HFFc6 (cell line): ENCODE measurements around the gene PKHD1. TPM values are rescaled to one million over a fixed set of nuclear protein-coding genes. Genes with fewer than 3 reads are reported as not detected.

Source experiments
- DNase-seq: peaks from one replicate; pipeline ENCODE4 v3.0.0-alpha.2; 2018
- H3K27ac Mint-ChIP-seq: 2 replicates; pipeline ENCODE4 v1.8.0; 2020; ENCODE audit warnings: mild to moderate bottlenecking, mixed read lengths
- H3K27me3 Mint-ChIP-seq: 2 replicates; pipeline ENCODE4 v1.8.0; 2021; ENCODE audit warnings: mild to moderate bottlenecking, moderate library complexity, mixed read lengths; ENCODE audit not compliant: insufficient read depth
- H3K36me3 Mint-ChIP-seq: 2 replicates; pipeline ENCODE4 v1.8.0; 2021; ENCODE audit warnings: low read depth, mixed read lengths
- H3K4me1 Mint-ChIP-seq: 2 replicates; pipeline ENCODE4 v1.8.0; 2020; ENCODE audit warnings: low read depth, mixed read lengths
- H3K4me3 Mint-ChIP-seq: 2 replicates; pipeline ENCODE4 v1.8.0; 2020; ENCODE audit warnings: mild to moderate bottlenecking, moderate library complexity, mixed read lengths
- H3K9me3 Mint-ChIP-seq: 2 replicates; pipeline ENCODE4 v1.8.0; 2020; ENCODE audit warnings: mild to moderate bottlenecking, mixed read lengths
- total RNA-seq, 6 experiments: library from RNA; stranded (reverse); fragmentation: NEBNext Ultra II Directional; extraction: Animal tissue kit (Norgen Biotek cat#: 25700); gene quantifications; 2 replicates in 1 of 6; 3 replicates in 5 of 6; pipeline ENCODE4 v1.2.3, GENCODE V29; 2021
- TF ChIP-seq, protein P1 (sequence below): fragments of 200-600 bp; sonication (generic); IDR thresholded peaks from 2 replicates; pipeline ENCODE4 v1.5.0; 2021; ENCODE audit warnings: antibody characterized with exemption, mild to moderate bottlenecking

Gene PKHD1
- total RNA-seq, 6 experiments from 2014 or later, result not detected

DNA sequence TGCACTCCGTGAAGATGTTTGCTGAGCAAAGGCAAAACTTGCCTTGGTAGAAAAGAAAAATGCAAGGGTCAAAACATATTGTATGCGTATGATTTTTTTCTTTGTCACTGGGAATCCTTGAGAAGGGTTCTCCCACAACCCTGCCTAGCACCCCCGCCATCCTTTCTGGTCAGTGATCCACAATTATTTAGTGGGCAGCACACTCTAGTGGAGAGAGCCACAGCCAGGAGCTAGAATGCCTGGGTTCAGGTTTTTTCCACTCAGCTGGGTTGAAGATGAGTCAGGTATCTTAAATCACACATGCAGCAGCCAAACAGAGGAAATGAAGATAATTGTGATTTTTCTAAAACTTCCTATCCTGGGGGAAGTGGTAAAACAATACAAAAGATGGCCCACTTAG is 243.1 kb downstream of the PKHD1 start:
- TF ChIP-seq, protein P1, sequence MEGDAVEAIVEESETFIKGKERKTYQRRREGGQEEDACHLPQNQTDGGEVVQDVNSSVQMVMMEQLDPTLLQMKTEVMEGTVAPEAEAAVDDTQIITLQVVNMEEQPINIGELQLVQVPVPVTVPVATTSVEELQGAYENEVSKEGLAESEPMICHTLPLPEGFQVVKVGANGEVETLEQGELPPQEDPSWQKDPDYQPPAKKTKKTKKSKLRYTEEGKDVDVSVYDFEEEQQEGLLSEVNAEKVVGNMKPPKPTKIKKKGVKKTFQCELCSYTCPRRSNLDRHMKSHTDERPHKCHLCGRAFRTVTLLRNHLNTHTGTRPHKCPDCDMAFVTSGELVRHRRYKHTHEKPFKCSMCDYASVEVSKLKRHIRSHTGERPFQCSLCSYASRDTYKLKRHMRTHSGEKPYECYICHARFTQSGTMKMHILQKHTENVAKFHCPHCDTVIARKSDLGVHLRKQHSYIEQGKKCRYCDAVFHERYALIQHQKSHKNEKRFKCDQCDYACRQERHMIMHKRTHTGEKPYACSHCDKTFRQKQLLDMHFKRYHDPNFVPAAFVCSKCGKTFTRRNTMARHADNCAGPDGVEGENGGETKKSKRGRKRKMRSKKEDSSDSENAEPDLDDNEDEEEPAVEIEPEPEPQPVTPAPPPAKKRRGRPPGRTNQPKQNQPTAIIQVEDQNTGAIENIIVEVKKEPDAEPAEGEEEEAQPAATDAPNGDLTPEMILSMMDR, result no peak
- H3K36me3 Mint-ChIP-seq, result no peaks in the 10 kb centered on the region
- no peaks in the 10 kb centered on the region for H3K4me1 Mint-ChIP-seq
- DNase-seq, result no peak
- peaks cover 36% of the 10 kb centered on the region for H3K9me3 Mint-ChIP-seq
- no peak overlapping the region for H3K27ac Mint-ChIP-seq
- H3K4me3 Mint-ChIP-seq, result no peak overlapping the region
- no peaks in the 10 kb centered on the region for H3K27me3 Mint-ChIP-seq

DNA sequence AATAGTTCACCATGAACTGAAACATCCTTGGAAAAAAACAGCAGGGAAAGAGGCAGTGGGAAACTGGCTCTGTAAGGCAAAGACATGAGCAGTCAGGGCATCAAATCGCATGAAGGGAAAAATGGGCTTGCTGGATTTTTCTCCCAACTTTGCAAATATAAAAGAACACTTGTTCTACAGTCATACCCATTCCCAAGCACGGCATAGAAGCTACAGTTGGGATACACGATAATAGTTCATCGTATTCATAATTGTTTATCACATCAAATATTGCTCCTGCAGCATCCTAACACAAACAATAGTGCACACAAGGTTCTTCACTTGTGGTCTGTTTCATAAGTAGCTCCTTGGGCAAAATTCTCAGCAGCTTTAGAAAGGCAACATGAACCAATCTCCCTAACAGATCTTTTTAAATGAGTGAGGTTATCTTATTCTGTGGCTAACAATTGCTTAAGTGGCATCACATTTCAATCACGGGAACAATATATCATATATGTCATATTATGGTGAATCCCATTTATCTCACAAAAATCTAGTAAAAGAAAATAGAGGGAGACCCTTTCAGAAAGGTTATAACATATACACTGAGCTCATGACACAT is 243.9 kb downstream of the PKHD1 start:
- no peak overlapping the region for H3K4me3 Mint-ChIP-seq
- H3K27me3 Mint-ChIP-seq, result no peaks in the 10 kb centered on the region
- H3K27ac Mint-ChIP-seq, result no peak overlapping the region

DNA sequence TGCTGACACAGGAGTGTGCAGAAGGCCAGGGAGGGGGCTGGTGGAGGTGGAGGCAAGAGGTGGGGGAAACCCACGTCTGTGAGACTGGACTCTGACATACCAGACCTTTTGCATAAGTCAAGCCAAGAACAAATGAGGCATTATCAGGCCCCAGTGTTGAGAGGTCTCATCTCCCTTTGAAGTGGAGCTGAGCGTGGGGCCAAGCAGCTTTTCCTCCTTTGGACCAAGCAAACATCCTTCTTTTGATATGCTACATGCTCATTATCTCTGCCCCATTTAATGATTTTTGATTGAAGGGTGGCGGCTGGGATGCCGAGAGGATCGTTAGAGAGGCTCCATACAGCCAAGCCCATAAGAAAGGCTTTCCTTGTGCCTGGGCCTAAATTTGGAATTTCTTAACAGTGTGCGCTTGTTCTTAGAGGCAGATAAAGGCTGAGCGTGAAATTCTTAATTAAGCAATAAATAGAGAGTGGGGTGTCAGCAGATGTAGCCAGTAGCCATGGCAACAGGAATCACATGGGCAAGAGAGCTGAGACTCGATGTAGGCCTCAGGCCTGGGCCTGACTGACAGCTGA is 244.5 kb downstream of the PKHD1 start:
- Mint-ChIP-seq H3K27ac (no peak overlapping the region), H3K36me3 (no peaks in the 10 kb centered on the region), H3K9me3 (peaks cover 33% of the 10 kb centered on the region), H3K4me1 (no peaks in the 10 kb centered on the region), H3K27me3 (no peaks in the 10 kb centered on the region), H3K4me3 (no peak overlapping the region)
- TF ChIP-seq, protein P1, result no peak
- no peak for DNase-seq

More for the DNA sequence above, 243.9 kb downstream of the PKHD1 start:
- DNase-seq, result no peak
- H3K9me3 Mint-ChIP-seq, result peaks cover 30% of the 10 kb centered on the region
- H3K36me3 Mint-ChIP-seq, result no peaks in the 10 kb centered on the region
- TF ChIP-seq, protein P1, result no peak
- no peaks in the 10 kb centered on the region for H3K4me1 Mint-ChIP-seq

DNA sequence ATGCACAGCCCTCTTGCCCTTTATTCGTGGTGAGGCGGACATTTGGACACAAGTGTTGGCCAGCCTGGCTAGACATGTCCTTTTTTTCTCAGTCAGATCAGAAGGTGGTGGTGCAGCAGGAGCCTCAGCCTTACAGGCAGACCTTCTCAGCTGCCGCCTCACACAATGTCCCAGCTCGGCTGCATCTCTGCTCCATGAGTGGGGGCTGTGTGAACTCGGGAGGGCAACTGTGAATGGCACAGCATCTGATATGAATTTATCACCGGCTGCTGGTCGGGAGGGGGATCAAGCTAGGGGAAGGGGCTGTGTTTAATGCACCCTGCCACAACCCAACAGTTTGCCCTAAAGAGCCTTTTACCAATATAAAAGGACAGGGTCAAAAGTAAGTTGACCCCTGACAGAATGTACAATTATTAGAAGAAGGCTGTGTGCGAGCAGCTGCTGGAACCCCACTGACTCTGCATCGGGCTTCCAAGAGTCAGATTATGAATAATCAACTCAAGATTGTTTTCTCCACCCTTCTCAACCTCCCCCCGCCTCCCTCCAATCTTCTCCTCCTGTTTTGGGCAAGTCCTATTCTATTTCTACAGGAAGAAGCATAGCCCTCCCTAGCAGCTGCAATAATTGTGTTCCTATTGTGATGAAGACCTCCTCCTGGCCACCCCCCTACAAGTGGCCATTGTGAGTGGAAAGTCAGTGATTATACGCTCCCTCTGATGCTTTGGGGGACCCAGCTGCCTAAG is 245.2 kb downstream of the PKHD1 start:
- Mint-ChIP-seq H3K27me3 (no peaks in the 10 kb centered on the region), H3K4me3 (no peak overlapping the region), H3K9me3 (peaks cover 36% of the 10 kb centered on the region), H3K4me1 (no peaks in the 10 kb centered on the region), H3K27ac (no peak overlapping the region), H3K36me3 (no peaks in the 10 kb centered on the region)
- TF ChIP-seq, protein P1, result no peak
- DNase-seq, result no peak

DNA sequence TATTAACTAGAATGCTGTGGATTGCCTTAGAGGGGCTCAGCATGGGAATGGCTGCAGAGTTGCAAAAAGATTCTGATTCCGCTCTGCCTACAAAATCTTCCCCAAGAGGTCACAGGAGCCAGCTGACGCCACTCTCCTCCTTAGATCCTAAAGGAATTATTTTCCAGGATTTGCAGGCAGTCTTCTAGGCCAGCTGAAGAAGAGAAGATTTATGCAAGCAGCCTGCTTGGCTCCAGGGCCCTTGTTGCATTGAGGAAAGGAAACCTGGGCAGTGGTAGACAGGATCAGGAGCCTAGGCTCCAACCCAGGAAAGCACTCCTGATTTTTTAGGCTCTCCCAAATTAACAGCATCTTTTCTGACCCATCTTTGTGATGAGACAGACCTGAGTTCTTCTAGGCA is 245.8 kb downstream of the PKHD1 start:
- no peaks in the 10 kb centered on the region for H3K36me3 Mint-ChIP-seq
- H3K4me3 Mint-ChIP-seq, result no peak overlapping the region
- H3K27ac Mint-ChIP-seq, result no peak overlapping the region
- H3K4me1 Mint-ChIP-seq, result no peaks in the 10 kb centered on the region
- H3K9me3 Mint-ChIP-seq, result peaks cover 36% of the 10 kb centered on the region
- TF ChIP-seq, protein P1, result no peak
- no peak for DNase-seq
- no peaks in the 10 kb centered on the region for H3K27me3 Mint-ChIP-seq
